ENCODE results near the gene A1BG.

A1BG gene

DNA sequence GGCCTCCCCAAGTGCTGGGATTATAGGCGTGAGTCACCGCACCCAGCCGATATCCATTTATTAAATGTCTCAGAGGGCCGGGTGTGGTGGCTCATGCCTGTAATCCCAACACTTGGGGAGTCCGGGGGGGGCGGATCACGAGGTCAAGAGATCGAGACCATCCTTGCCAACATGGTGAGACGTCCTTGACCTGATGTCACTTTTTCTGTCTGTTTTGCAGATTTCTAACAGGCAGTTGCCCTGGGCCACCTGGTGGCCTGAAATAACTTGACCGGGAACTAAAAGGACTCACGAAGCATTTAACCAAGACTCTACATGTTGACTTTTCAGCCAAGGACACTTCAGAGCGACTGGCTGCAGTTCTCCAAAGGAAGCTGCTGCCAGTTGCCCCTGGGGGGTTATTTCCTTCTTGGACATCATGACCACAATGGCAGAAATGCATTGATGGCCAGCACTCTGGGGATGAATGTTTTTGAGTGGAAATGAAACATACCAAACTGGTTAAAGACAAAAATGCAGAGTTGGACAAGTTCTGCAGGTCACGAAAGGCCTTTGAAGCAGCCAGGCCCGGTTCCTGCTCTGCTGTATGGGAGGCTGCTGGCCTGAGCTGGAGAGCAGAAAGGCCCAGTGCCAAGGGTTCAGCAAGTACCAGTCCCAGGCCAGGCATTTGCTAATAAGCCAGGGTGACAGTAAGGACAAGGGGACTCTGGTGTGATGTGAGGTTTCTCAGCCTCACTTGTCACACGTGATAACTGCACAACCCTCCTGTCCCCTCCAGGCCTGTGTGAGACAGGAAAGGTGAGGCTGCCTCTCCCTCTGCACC is 19.2 kb upstream of the A1BG start:
- no peak; the same call in 1 of the 2 replicates for TF ChIP-seq CTCF (conservative IDR thresholded peaks at IDR 0.05)
- TF ChIP-seq ZFX (IDR thresholded peaks at IDR 0.05) = no peak
- peak overlapping the region; percentile 6; the same call in 1 of the 2 replicates for H3K27ac ChIP-seq

- TF ChIP-seq ZFX (IDR thresholded peaks at IDR 0.05) (no peak), CTCF (conservative IDR thresholded peaks at IDR 0.05) (no peak)
- no peak overlapping the region for H3K27ac ChIP-seq
These were observed 15.5 kb upstream of the A1BG start for GRCh38 chr19:58368561-58369360.

DNA sequence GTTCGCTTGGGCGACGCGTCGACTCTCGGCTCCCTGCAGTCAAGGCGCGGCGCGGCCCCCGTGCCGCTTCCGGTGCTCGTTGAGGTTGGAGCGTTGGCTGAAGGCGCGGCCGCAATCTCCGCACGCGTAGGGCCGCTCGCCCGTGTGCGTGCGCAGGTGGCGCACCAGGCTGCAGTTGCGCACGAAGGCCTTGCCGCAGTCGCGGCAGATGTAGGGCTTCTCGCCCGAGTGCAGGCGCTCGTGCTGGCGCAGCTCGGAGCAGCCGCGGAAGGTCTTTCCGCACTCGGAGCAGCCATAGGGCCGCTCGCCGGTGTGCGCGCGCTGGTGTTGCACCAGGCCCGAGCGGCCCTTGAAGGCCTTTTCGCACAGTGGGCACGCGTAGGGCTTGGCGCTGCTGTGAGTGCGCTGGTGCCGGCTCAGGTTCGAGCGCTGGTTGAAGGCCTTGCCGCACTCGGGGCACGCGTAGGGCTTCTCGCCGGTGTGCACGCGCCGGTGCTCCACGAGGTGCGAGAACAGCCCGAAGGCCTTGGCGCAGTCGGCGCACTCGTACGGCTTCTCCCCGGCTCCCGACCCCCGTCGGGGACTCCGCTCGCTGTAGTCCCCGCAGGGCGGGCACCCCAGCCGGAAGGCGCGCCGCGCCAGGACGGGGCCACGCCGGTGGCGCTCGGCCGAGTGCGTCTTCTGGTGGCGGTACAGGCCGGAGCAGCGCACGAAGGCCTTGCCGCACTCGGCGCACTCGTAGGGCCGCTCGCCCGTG is 14.6 kb upstream of the A1BG start:
- no peak for TF ChIP-seq ZFX (IDR thresholded peaks at IDR 0.05)
- no peak for TF ChIP-seq CTCF (conservative IDR thresholded peaks at IDR 0.05)

GRCh38 chr19:58366585-58367430 is 13.5 kb upstream of the A1BG start:
- TF ChIP-seq CTCF (conservative IDR thresholded peaks at IDR 0.05) (no peak), ZFX (IDR thresholded peaks at IDR 0.05) (no peak)
- no peak overlapping the region for H3K27ac ChIP-seq

More for the DNA sequence above, 14.6 kb upstream of the A1BG start:
- no peak overlapping the region for H3K27ac ChIP-seq

DNA sequence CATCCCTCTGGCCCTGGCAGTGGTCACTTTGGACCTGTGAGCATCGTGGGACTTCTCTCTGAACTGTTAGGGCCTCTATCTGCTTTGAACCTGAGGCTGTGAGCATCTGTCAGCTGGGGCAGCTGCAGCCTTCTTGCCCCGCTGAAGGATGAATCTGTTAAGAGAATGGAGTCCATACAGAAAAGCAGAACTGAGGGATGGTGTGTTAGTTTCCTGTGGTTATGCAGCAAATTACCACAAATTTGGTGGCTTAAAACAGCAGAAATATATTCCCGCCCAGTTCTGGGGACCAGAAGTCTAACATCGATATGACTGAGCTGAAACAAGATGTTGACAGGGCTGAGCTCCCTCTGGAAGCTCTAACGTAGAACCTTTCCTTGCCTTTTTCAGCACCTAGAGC is 10.9 kb upstream of the A1BG start:
- no peak overlapping the region for H3K27ac ChIP-seq
- no peak for TF ChIP-seq ZFX (IDR thresholded peaks at IDR 0.05)
- TF ChIP-seq CTCF (conservative IDR thresholded peaks at IDR 0.05) = no peak

GRCh38 chr19:58362272-58362994 is 9.1 kb upstream of the A1BG start, which contains the start of gene ZNF497:
Gene ZNF497, minus strand, starts transcription at chr19:58362751. Its CDS starts 5,116 bp downstream, at chr19:58357635.
- no peak for TF ChIP-seq CTCF (conservative IDR thresholded peaks at IDR 0.05)
- peak; percentile 93 for TF ChIP-seq ZFX (IDR thresholded peaks at IDR 0.05)
- H3K27ac ChIP-seq = peak within 1 kb of the TSS; percentile 88
